Measurements from ENCODE around the gene INPP5D.

The INPP5D gene

GRCh38 chr2:233119806-233120205 is 59.7 kb downstream of the INPP5D start:
- H3K36me3 ChIP-seq (ENCODE audit: insufficient read depth, low read length) = peaks cover 22% of the 10 kb centered on the region; the same call in 1 of the 2 replicates
- H3K9me2 ChIP-seq (ENCODE audit: low read depth, low read length) = no peaks in the 10 kb centered on the region
- H3F3A ChIP-seq (ENCODE audit: insufficient read depth, low read length) = no peaks in the 10 kb centered on the region
- H3K27me3 ChIP-seq (ENCODE audit: insufficient read depth, low read length) = no peaks in the 10 kb centered on the region
- TF ChIP-seq EZH2 (IDR thresholded peaks at IDR 0.05; ENCODE audit: borderline replicate concordance, low read length) = no peak
- no peak for TF ChIP-seq CTCF (IDR thresholded peaks at IDR 0.05; ENCODE audit: low read length)
- H3K9me3 ChIP-seq (ENCODE audit: low read length) = no peaks in the 10 kb centered on the region
- H3K79me2 ChIP-seq (ENCODE audit: insufficient read depth, low read length) = no peaks in the 10 kb centered on the region
- no peak overlapping the region for H3K9ac ChIP-seq (ENCODE audit: low read length)
- no peak overlapping the region for H3K4me2 ChIP-seq (ENCODE audit: low read length)
- H3K4me1 ChIP-seq (ENCODE audit: insufficient read depth, low read length, severe bottlenecking) = peaks cover 22% of the 10 kb centered on the region
- H2AFZ ChIP-seq (ENCODE audit: low read length) = no peak overlapping the region
- no peak overlapping the region for H3K4me3 ChIP-seq (ENCODE audit: low read depth, low read length, poor library complexity, severe bottlenecking)
- H4K20me1 ChIP-seq (ENCODE audit: insufficient read depth, low read length) = no peaks in the 10 kb centered on the region
- no peak overlapping the region for H3K27ac ChIP-seq (ENCODE audit: low read depth, low read length, poor library complexity, severe bottlenecking)

- H3K9me2 ChIP-seq (ENCODE audit: low read depth, low read length) = no peaks in the 10 kb centered on the region
- no peak overlapping the region for H2AFZ ChIP-seq (ENCODE audit: low read length)
- peaks cover 25% of the 10 kb centered on the region; the same call in 1 of the 2 replicates for H3K36me3 ChIP-seq (ENCODE audit: insufficient read depth, low read length)
- TF ChIP-seq CTCF (IDR thresholded peaks at IDR 0.05; ENCODE audit: low read length) (no peak), EZH2 (IDR thresholded peaks at IDR 0.05; ENCODE audit: borderline replicate concordance, low read length) (no peak)
- no peaks in the 10 kb centered on the region for H4K20me1 ChIP-seq (ENCODE audit: insufficient read depth, low read length)
- H3K27me3 ChIP-seq (ENCODE audit: insufficient read depth, low read length) = no peaks in the 10 kb centered on the region
- no peaks in the 10 kb centered on the region for H3K9me3 ChIP-seq (ENCODE audit: low read length)
- H3K4me1 ChIP-seq (ENCODE audit: insufficient read depth, low read length, severe bottlenecking) = peaks cover 28% of the 10 kb centered on the region
- H3K9ac ChIP-seq (ENCODE audit: low read length) = no peak overlapping the region
- H3K27ac ChIP-seq (ENCODE audit: low read depth, low read length, poor library complexity, severe bottlenecking) = no peak overlapping the region
- H3K79me2 ChIP-seq (ENCODE audit: insufficient read depth, low read length) = no peaks in the 10 kb centered on the region
- H3K4me3 ChIP-seq (ENCODE audit: low read depth, low read length, poor library complexity, severe bottlenecking) = no peak overlapping the region
- H3K4me2 ChIP-seq (ENCODE audit: low read length) = no peak overlapping the region
- no peaks in the 10 kb centered on the region for H3F3A ChIP-seq (ENCODE audit: insufficient read depth, low read length)
Observed at GRCh38 chr2:233120459-233120858, 60.3 kb downstream of the INPP5D start.

- no peak overlapping the region for H3K27ac ChIP-seq (ENCODE audit: low read depth, low read length, poor library complexity, severe bottlenecking)
- no peak overlapping the region for H2AFZ ChIP-seq (ENCODE audit: low read length)
- H3K36me3 ChIP-seq (ENCODE audit: insufficient read depth, low read length) = peaks cover 39% of the 10 kb centered on the region; the same call in 1 of the 2 replicates
- no peaks in the 10 kb centered on the region for H3K27me3 ChIP-seq (ENCODE audit: insufficient read depth, low read length)
- TF ChIP-seq EZH2 (IDR thresholded peaks at IDR 0.05; ENCODE audit: borderline replicate concordance, low read length) = no peak
- no peak for TF ChIP-seq CTCF (IDR thresholded peaks at IDR 0.05; ENCODE audit: low read length)
- no peaks in the 10 kb centered on the region for H3K9me3 ChIP-seq (ENCODE audit: low read length)
- H3K79me2 ChIP-seq (ENCODE audit: insufficient read depth, low read length) = no peaks in the 10 kb centered on the region
- H3K4me1 ChIP-seq (ENCODE audit: insufficient read depth, low read length, severe bottlenecking) = peaks cover 28% of the 10 kb centered on the region
- H4K20me1 ChIP-seq (ENCODE audit: insufficient read depth, low read length) = no peaks in the 10 kb centered on the region
- no peaks in the 10 kb centered on the region for H3F3A ChIP-seq (ENCODE audit: insufficient read depth, low read length)
- H3K9me2 ChIP-seq (ENCODE audit: low read depth, low read length) = no peaks in the 10 kb centered on the region
- H3K4me2 ChIP-seq (ENCODE audit: low read length) = no peak overlapping the region
- no peak overlapping the region for H3K9ac ChIP-seq (ENCODE audit: low read length)
- no peak overlapping the region for H3K4me3 ChIP-seq (ENCODE audit: low read depth, low read length, poor library complexity, severe bottlenecking)
Observed at GRCh38 chr2:233121856-233122255, 61.7 kb downstream of the INPP5D start.

Measured in OCI-LY1 (cell line).